Glutamatergic neuron (in vitro differentiated cells): ENCODE results near the gene RNF125. TPM values are rescaled to one million over a fixed set of nuclear protein-coding genes. Genes with fewer than 3 reads are reported as not detected.

Experiments
- DNase-seq: peaks from one replicate; pipeline ENCODE4 v3.0.0; 2022
- H3K27ac Mint-ChIP-seq: one replicate; pipeline ENCODE4 v1.8.0; 2020; ENCODE audit warnings: mild to moderate bottlenecking, mixed read lengths, inconsistent platforms; ENCODE audit not compliant: unreplicated experiment
- H3K27me3 Mint-ChIP-seq: one replicate; pipeline ENCODE4 v1.8.0; 2020; ENCODE audit warnings: mild to moderate bottlenecking, moderate library complexity, mixed read lengths, inconsistent platforms; ENCODE audit not compliant: unreplicated experiment
- H3K36me3 Mint-ChIP-seq: one replicate; pipeline ENCODE4 v1.8.0; 2020; ENCODE audit warnings: mild to moderate bottlenecking, mixed read lengths, inconsistent platforms; ENCODE audit not compliant: unreplicated experiment
- H3K4me1 Mint-ChIP-seq: one replicate; pipeline ENCODE4 v1.8.0; 2020; ENCODE audit warnings: mild to moderate bottlenecking, low read depth, mixed read lengths, inconsistent platforms; ENCODE audit not compliant: unreplicated experiment
- H3K4me3 Mint-ChIP-seq: one replicate; pipeline ENCODE4 v1.8.0; 2020; ENCODE audit warnings: mild to moderate bottlenecking, mixed read lengths, inconsistent platforms; ENCODE audit not compliant: unreplicated experiment
- H3K9me3 Mint-ChIP-seq: one replicate; pipeline ENCODE4 v1.8.0; 2020; ENCODE audit warnings: mild to moderate bottlenecking, moderate library complexity, mixed read lengths, inconsistent platforms; ENCODE audit not compliant: unreplicated experiment
- CTCF ChIP-seq: fragments of 200-600 bp; sonication (generic); IDR thresholded peaks from one replicate; pipeline ENCODE4 v1.5.0; 2021; ENCODE audit not compliant: partially characterized antibody, unreplicated experiment
- total RNA-seq: library from RNA; stranded (reverse); fragmentation: NEBNext Ultra II Directional; extraction: Animal tissue kit (Norgen Biotek cat#: 25700); gene quantifications from one replicate; pipeline ENCODE4 v1.2.1, GENCODE V29; 2021; ENCODE audit not compliant: unreplicated experiment

The RNF125 gene
- total RNA-seq, 1 donor from 2014 or later = 1.5 TPM

GRCh38 chr18:32093523-32093922 lies 74.9 kb downstream of the RNF125 start:
- H3K27ac Mint-ChIP-seq = peak overlapping the region; percentile 95
- DNase-seq = no peak
- H3K36me3 Mint-ChIP-seq = no peaks in the 10 kb centered on the region
- H3K4me3 Mint-ChIP-seq = peak overlapping the region; percentile 99
- TF ChIP-seq CTCF = no peak
- peaks cover 13% of the 10 kb centered on the region for H3K27me3 Mint-ChIP-seq
- peaks cover 7% of the 10 kb centered on the region for H3K9me3 Mint-ChIP-seq
- H3K4me1 Mint-ChIP-seq = peaks cover 17% of the 10 kb centered on the region

GRCh38 chr18:32095192-32095899 lies 76.7 kb downstream of the RNF125 start:
- no peak for TF ChIP-seq CTCF
- Mint-ChIP-seq H3K4me1 (peaks cover 17% of the 10 kb centered on the region), H3K27ac (no peak overlapping the region), H3K27me3 (peaks cover 13% of the 10 kb centered on the region), H3K4me3 (no peak overlapping the region), H3K9me3 (peaks cover 7% of the 10 kb centered on the region), H3K36me3 (no peaks in the 10 kb centered on the region)
- no peak for DNase-seq

GRCh38 chr18:32095900-32096229 lies 77.2 kb downstream of the RNF125 start:
- Mint-ChIP-seq H3K36me3 (no peaks in the 10 kb centered on the region), H3K9me3 (peaks cover 7% of the 10 kb centered on the region), H3K27ac (no peak overlapping the region), H3K4me3 (no peak overlapping the region), H3K27me3 (peaks cover 13% of the 10 kb centered on the region), H3K4me1 (peaks cover 17% of the 10 kb centered on the region)
- DNase-seq = no peak
- TF ChIP-seq CTCF = no peak

- no peak for DNase-seq
- Mint-ChIP-seq H3K36me3 (no peaks in the 10 kb centered on the region), H3K27ac (no peak overlapping the region), H3K27me3 (peaks cover 10% of the 10 kb centered on the region), H3K9me3 (peaks cover 4% of the 10 kb centered on the region), H3K4me3 (no peak overlapping the region), H3K4me1 (peaks cover 17% of the 10 kb centered on the region)
- no peak for TF ChIP-seq CTCF
Measured at GRCh38 chr18:32096946-32097345, 78.3 kb downstream of the RNF125 start.

- H3K4me1 Mint-ChIP-seq = no peaks in the 10 kb centered on the region
- no peak overlapping the region for H3K27ac Mint-ChIP-seq
- DNase-seq = no peak
- H3K36me3 Mint-ChIP-seq = no peaks in the 10 kb centered on the region
- no peak overlapping the region for H3K4me3 Mint-ChIP-seq
- H3K9me3 Mint-ChIP-seq = no peaks in the 10 kb centered on the region
- H3K27me3 Mint-ChIP-seq = no peaks in the 10 kb centered on the region
- TF ChIP-seq CTCF = no peak
Measured at GRCh38 chr18:32104516-32104915, 85.9 kb downstream of the RNF125 start.
